Measurements from ENCODE around the gene KLHL14. TPM values are rescaled to one million over a fixed set of nuclear protein-coding genes. Genes with fewer than 3 reads are reported as not detected.
"Not testable (repeated sequence)": the region's sequence is repeated elsewhere in the genome, so short reads cannot be mapped to it uniquely, and the experiment has no call there.

KLHL14 gene
- polyA plus RNA-seq, 2 of the 4 experiments (the other 2 are of a cell fraction): not detected

- TF ChIP-seq ZSCAN20 (CRISPR knock-in tag; IDR thresholded peaks at IDR 0.05): no peak
- no peak for TF ChIP-seq NR3C1 (IDR thresholded peaks at IDR 0.05)
Measured at GRCh38 chr18:32802591-32803451, 30.0 kb upstream of the KLHL14 start (continued).

- ChIA-PET CTCF (no interaction called here), POLR2A (no interaction called here)
- TF ChIP-seq HOXB5 (CRISPR knock-in tag; IDR thresholded peaks at IDR 0.05) (no peak), RCOR1 (IDR thresholded peaks at IDR 0.05; ENCODE audit: low read depth, low read length) (no peak), HES2 (IDR thresholded peaks at IDR 0.05) (no peak), FOSL2 (IDR thresholded peaks at IDR 0.05) (no peak), FOSL2 (CRISPR knock-in tag; IDR thresholded peaks at IDR 0.05) (no peak), EHMT2 (IDR thresholded peaks at IDR 0.05; ENCODE audit: low read depth) (no peak), TP53 (CRISPR knock-in tag; IDR thresholded peaks at IDR 0.05) (no peak), RARB (CRISPR knock-in tag; IDR thresholded peaks at IDR 0.05) (no peak), USF2 (IDR thresholded peaks at IDR 0.05) (no peak), GATA3 (IDR thresholded peaks at IDR 0.05; ENCODE audit: borderline replicate concordance) (no peak), ZNF302 (CRISPR knock-in tag; IDR thresholded peaks at IDR 0.05) (no peak), HOXA7 (CRISPR knock-in tag; IDR thresholded peaks at IDR 0.05) (no peak), NPAS2 (CRISPR knock-in tag; IDR thresholded peaks at IDR 0.05; ENCODE audit: borderline replicate concordance) (no peak), ZFP36 (IDR thresholded peaks at IDR 0.05; ENCODE audit: borderline replicate concordance, partially characterized antibody) (no peak), SREBF2 (IDR thresholded peaks at IDR 0.05) (no peak), HEYL (CRISPR knock-in tag; IDR thresholded peaks at IDR 0.05) (no peak), HDAC2 (IDR thresholded peaks at IDR 0.05) (no peak), ESRRA (IDR thresholded peaks at IDR 0.05; ENCODE audit: borderline replicate concordance, low read length) (no peak), FOSB (CRISPR knock-in tag; IDR thresholded peaks at IDR 0.05) (no peak)
- 0% methylated on average over 1 of the region's 1 CpG for WGBS (ENCODE audit: missing lambda C conversion rate)
- Histone ChIP-seq H3K9me3 (no peaks in the 10 kb centered on the region), H3K4me1 (no peaks in the 10 kb centered on the region), H3K4me2 (no peak overlapping the region), H3K27ac (no peak overlapping the region), H3K4me3 (no peak overlapping the region)
- ATAC-seq (no peak), DNase-seq (ENCODE audit: low read depth in 1 of 2, low spot score in 1 of 2) (no peak), FAIRE-seq (no peak)
Measured at GRCh38 chr18:32801228-32801627, 28.4 kb upstream of the KLHL14 start.

GRCh38 chr18:32798209-32798960 lies 25.6 kb upstream of the KLHL14 start:
- no peak for DNase-seq (ENCODE audit: low read depth in 1 of 2, low spot score in 1 of 2)
- ChIA-PET CTCF (no interaction called here), POLR2A (no interaction called here)
- Histone ChIP-seq H3K9me3 (no peaks in the 10 kb centered on the region), H3K27ac (no peak overlapping the region), H3K4me1 (no peaks in the 10 kb centered on the region), H3K4me3 (no peak overlapping the region), H3K4me2 (no peak overlapping the region)
- TF ChIP-seq ESRRA (IDR thresholded peaks at IDR 0.05; ENCODE audit: borderline replicate concordance, low read length) (no peak), EHF (CRISPR knock-in tag; IDR thresholded peaks at IDR 0.05) (no peak), GATA3 (IDR thresholded peaks at IDR 0.05; ENCODE audit: borderline replicate concordance) (no peak), CBX2 (IDR thresholded peaks at IDR 0.05; ENCODE audit: borderline replicate concordance, low read depth) (no peak), CEBPB (IDR thresholded peaks at IDR 0.05) (no peak), HES2 (IDR thresholded peaks at IDR 0.05) (no peak), ZNF302 (CRISPR knock-in tag; IDR thresholded peaks at IDR 0.05) (no peak), JUN (IDR thresholded peaks at IDR 0.05) (no peak), FOSB (CRISPR knock-in tag; IDR thresholded peaks at IDR 0.05) (no peak), RAD21 (conservative IDR thresholded peaks at IDR 0.05 in 1 of 2, IDR thresholded peaks at IDR 0.05 in 1 of 2) (no peak), TP53 (CRISPR knock-in tag; IDR thresholded peaks at IDR 0.05) (no peak), HOXB5 (CRISPR knock-in tag; IDR thresholded peaks at IDR 0.05) (no peak), KDM1A (IDR thresholded peaks at IDR 0.05; ENCODE audit: low read depth) (no peak), HOXB13 (CRISPR knock-in tag; IDR thresholded peaks at IDR 0.05; ENCODE audit: low read depth) (no peak), MYC (IDR thresholded peaks at IDR 0.05; ENCODE audit: borderline replicate concordance, low read length) (no peak), BCL3 (IDR thresholded peaks at IDR 0.05) (no peak), RARB (CRISPR knock-in tag; IDR thresholded peaks at IDR 0.05) (no peak)
- no peak for FAIRE-seq
- 3% methylated on average over 4 of the region's 4 CpGs for WGBS (ENCODE audit: missing lambda C conversion rate)
- ATAC-seq: no peak

GRCh38 chr18:32794667-32795066 lies 21.8 kb upstream of the KLHL14 start:
- H3K4me1 ChIP-seq; CTCF ChIA-PET; DNase-seq (ENCODE audit: low read depth in 1 of 2, low spot score in 1 of 2); H3K9me3 ChIP-seq; ATAC-seq; FAIRE-seq; H3K4me3 ChIP-seq; H3K4me2 ChIP-seq; H3K27ac ChIP-seq; POLR2A ChIA-PET: not testable (repeated sequence)
- WGBS (ENCODE audit: missing lambda C conversion rate): 79% methylated on average over 9 of the region's 31 CpGs

Measured in A549 (cell line).